HL-60 (cell line): ENCODE data around the gene HSPA4.

ENCODE experiments used
- DNase-seq, 2 experiments: peaks; one replicate each; pipeline ENCODE4 v3.0.0-alpha.2; 2010 to 2020; ENCODE audit warnings: low read depth in 1 of 2, low spot score in 1 of 2
- H3K27ac ChIP-seq: fragments of 250-450 bp; sonication (Bioruptor Pico); replicated peaks from 2 replicates; pipeline ENCODE4 v1.5.1; 2020; ENCODE audit warnings: mild to moderate bottlenecking, moderate library complexity
- H3K27me3 ChIP-seq: fragments of 250-450 bp; sonication (Bioruptor Pico); 2 replicates; pipeline ENCODE4 v1.5.1; 2021; ENCODE audit warnings: mild to moderate bottlenecking, moderate library complexity; ENCODE audit not compliant: insufficient read depth, poor library complexity, severe bottlenecking
- H3K4me3 ChIP-seq: replicated peaks from 2 replicates; pipeline ENCODE4 v1.5.1; 2011; ENCODE audit warnings: mild to moderate bottlenecking, control low read depth, low read length; ENCODE audit not compliant: insufficient read depth
- GABPA ChIP-seq: IDR thresholded peaks from 2 replicates; pipeline ENCODE4 v1.6.1; 2012; ENCODE audit warnings: low read depth
- POLR2AphosphoS5 ChIP-seq: IDR thresholded peaks from 2 replicates; pipeline ENCODE4 v1.6.1; 2012; ENCODE audit warnings: low read depth
- SPI1 ChIP-seq: IDR thresholded peaks from 2 replicates; pipeline ENCODE4 v1.6.1; 2012; ENCODE audit warnings: low read depth, mild to moderate bottlenecking, borderline replicate concordance
- TF ChIP-seq, protein P1 (sequence below): IDR thresholded peaks from one replicate; pipeline ENCODE4 v1.5.1; 2011; ENCODE audit warnings: low read length, control low read depth, inconsistent platforms; ENCODE audit not compliant: insufficient read depth
- TF ChIP-seq, protein P2 (sequence below): IDR thresholded peaks from 2 replicates; pipeline ENCODE4 v1.6.1; 2012; ENCODE audit warnings: low read depth; ENCODE audit not compliant: insufficient replicate concordance

Gene HSPA4

DNA sequence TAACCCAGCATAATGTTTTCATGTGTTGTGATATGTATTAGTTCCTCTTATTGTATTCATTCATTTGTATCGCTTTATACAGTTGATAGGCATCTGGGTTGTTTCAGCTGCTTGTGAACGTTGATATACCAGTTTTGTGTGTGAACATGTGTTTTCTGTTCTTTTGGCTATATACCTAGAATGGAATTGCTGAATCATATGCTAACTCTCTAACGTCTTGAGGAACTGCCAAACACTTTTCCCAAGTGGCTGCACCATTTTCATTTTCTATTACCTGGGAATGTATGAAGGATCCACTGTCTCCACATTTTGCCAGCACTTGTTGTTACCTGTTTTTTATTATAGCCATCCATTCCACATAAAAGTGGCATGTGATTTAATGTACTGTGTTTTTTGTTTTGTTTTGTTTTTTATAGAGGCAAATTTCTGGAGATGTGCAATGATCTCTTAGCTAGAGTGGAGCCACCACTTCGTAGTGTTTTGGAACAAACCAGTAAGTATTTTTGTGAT is 34.6 kb downstream of the HSPA4 start:
- TF ChIP-seq POLR2AphosphoS5 (no peak), SPI1 (no peak), GABPA (no peak)
- TF ChIP-seq, protein P1, sequence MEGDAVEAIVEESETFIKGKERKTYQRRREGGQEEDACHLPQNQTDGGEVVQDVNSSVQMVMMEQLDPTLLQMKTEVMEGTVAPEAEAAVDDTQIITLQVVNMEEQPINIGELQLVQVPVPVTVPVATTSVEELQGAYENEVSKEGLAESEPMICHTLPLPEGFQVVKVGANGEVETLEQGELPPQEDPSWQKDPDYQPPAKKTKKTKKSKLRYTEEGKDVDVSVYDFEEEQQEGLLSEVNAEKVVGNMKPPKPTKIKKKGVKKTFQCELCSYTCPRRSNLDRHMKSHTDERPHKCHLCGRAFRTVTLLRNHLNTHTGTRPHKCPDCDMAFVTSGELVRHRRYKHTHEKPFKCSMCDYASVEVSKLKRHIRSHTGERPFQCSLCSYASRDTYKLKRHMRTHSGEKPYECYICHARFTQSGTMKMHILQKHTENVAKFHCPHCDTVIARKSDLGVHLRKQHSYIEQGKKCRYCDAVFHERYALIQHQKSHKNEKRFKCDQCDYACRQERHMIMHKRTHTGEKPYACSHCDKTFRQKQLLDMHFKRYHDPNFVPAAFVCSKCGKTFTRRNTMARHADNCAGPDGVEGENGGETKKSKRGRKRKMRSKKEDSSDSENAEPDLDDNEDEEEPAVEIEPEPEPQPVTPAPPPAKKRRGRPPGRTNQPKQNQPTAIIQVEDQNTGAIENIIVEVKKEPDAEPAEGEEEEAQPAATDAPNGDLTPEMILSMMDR: no peak
- TF ChIP-seq, protein P2, sequence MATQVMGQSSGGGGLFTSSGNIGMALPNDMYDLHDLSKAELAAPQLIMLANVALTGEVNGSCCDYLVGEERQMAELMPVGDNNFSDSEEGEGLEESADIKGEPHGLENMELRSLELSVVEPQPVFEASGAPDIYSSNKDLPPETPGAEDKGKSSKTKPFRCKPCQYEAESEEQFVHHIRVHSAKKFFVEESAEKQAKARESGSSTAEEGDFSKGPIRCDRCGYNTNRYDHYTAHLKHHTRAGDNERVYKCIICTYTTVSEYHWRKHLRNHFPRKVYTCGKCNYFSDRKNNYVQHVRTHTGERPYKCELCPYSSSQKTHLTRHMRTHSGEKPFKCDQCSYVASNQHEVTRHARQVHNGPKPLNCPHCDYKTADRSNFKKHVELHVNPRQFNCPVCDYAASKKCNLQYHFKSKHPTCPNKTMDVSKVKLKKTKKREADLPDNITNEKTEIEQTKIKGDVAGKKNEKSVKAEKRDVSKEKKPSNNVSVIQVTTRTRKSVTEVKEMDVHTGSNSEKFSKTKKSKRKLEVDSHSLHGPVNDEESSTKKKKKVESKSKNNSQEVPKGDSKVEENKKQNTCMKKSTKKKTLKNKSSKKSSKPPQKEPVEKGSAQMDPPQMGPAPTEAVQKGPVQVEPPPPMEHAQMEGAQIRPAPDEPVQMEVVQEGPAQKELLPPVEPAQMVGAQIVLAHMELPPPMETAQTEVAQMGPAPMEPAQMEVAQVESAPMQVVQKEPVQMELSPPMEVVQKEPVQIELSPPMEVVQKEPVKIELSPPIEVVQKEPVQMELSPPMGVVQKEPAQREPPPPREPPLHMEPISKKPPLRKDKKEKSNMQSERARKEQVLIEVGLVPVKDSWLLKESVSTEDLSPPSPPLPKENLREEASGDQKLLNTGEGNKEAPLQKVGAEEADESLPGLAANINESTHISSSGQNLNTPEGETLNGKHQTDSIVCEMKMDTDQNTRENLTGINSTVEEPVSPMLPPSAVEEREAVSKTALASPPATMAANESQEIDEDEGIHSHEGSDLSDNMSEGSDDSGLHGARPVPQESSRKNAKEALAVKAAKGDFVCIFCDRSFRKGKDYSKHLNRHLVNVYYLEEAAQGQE: no peak
- no peak for DNase-seq
- Histone ChIP-seq H3K4me3 (no peak overlapping the region), H3K27me3 (no peaks in the 10 kb centered on the region), H3K27ac (no peak overlapping the region)

DNA sequence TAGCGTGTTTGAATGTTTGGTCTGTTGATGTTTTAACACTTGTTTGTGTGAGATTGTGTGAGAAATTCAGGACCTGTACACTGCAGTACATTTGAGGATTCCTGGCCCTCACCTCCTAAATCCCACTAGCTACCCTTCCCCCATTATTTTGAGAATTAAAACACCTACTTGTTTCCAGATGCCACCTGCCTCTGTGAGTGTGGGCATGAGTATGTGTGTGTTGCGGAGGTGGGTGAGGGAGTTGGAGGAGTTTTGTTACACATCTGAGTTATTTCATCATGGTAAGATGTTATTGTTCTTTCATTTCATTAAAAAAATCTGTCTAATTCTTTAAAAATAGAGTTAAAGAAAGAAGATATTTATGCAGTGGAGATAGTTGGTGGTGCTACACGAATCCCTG is 36.3 kb downstream of the HSPA4 start:
- H3K27me3 ChIP-seq: no peaks in the 10 kb centered on the region
- no peak for DNase-seq
- TF ChIP-seq, protein P2: no peak
- TF ChIP-seq POLR2AphosphoS5 (no peak), GABPA (no peak), SPI1 (no peak)
- TF ChIP-seq, protein P1: no peak
- no peak overlapping the region for H3K4me3 ChIP-seq
- no peak overlapping the region for H3K27ac ChIP-seq

DNA sequence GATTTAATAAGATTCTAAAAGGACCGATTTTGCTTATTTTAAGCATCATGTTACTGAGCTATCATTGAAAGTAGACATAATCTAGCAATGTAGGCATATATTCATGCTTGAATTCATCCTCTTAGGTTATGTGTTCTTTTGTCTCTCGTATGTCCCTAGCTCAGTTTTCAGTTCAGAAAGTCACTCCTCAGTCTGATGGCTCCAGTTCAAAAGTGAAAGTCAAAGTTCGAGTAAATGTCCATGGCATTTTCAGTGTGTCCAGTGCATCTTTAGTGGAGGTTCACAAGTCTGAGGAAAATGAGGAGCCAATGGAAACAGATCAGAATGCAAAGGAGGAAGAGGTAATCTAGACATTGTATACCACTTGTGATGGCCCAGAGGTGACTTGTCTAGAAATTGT is 39.2 kb downstream of the HSPA4 start:
- no peaks in the 10 kb centered on the region for H3K27me3 ChIP-seq
- DNase-seq: no peak
- H3K4me3 ChIP-seq: no peak overlapping the region
- H3K27ac ChIP-seq: no peak overlapping the region
- TF ChIP-seq POLR2AphosphoS5: no peak
- no peak for TF ChIP-seq GABPA
- TF ChIP-seq, protein P1: no peak
- TF ChIP-seq, protein P2: no peak
- TF ChIP-seq SPI1: no peak
